GM23338 (cell line): ENCODE data around the gene RIOK1. TPM values are rescaled to one million over a fixed set of nuclear protein-coding genes. Genes with fewer than 3 reads are reported as not detected.

Source experiments
- ATAC-seq: fragments of 200-7000 bp; cut with Tn5 transposase; 3 replicates; pipeline ENCODE4 v1.9.1; 2020
- DNase-seq: peaks from one replicate; pipeline ENCODE4 v3.0.0-alpha.2; 2015; ENCODE audit warnings: low spot score
- H2AFZ ChIP-seq: fragments of 200-600 bp; sonication (generic); 2 replicates; pipeline ENCODE4 v1.8.0; 2016; ENCODE audit warnings: antibody characterized with exemption, mild to moderate bottlenecking, moderate library complexity
- H3F3A ChIP-seq: fragments of 200-600 bp; sonication (generic); replicated peaks from 2 replicates; pipeline ENCODE4 v1.8.0; 2017; ENCODE audit warnings: antibody characterized with exemption, mixed run types, low read depth
- H3K27ac ChIP-seq: fragments of 200-600 bp; sonication (generic); 2 replicates; pipeline ENCODE4 v1.6.1; 2016; ENCODE audit warnings: low read depth
- H3K27me3 ChIP-seq: fragments of 200-600 bp; sonication (generic); 2 replicates; pipeline ENCODE4 v1.8.0; 2016; ENCODE audit warnings: mild to moderate bottlenecking, mixed run types, moderate library complexity; ENCODE audit not compliant: insufficient read depth
- H3K36me3 ChIP-seq: fragments of 200-600 bp; sonication (generic); 2 replicates; pipeline ENCODE4 v1.8.0; 2016; ENCODE audit warnings: mild to moderate bottlenecking; ENCODE audit not compliant: insufficient read depth
- H3K4me1 ChIP-seq: fragments of 200-600 bp; sonication (generic); 2 replicates; pipeline ENCODE4 v1.8.0; 2016; ENCODE audit warnings: mild to moderate bottlenecking, moderate library complexity; ENCODE audit not compliant: insufficient read depth
- H3K4me2 ChIP-seq: fragments of 200-600 bp; sonication (generic); 2 replicates; pipeline ENCODE4 v1.7.1; 2017; ENCODE audit warnings: mixed run types
- H3K4me3 ChIP-seq: fragments of 200-600 bp; sonication (generic); 2 replicates; pipeline ENCODE4 v1.6.1; 2016; ENCODE audit warnings: mixed run types
- H3K79me2 ChIP-seq: fragments of 200-600 bp; sonication (generic); replicated peaks from 2 replicates; pipeline ENCODE4 v1.8.0; 2017; ENCODE audit warnings: mild to moderate bottlenecking; ENCODE audit not compliant: insufficient read depth
- H3K9me2 ChIP-seq: fragments of 200-600 bp; sonication (generic); 2 replicates; pipeline ENCODE4 v1.8.0; 2017; ENCODE audit not compliant: insufficient read depth
- H4K20me1 ChIP-seq: fragments of 200-600 bp; sonication (generic); replicated peaks from 2 replicates; pipeline ENCODE4 v1.8.0; 2017; ENCODE audit warnings: mild to moderate bottlenecking; ENCODE audit not compliant: insufficient read depth
- H3K27ac Mint-ChIP-seq: 2 replicates; pipeline ENCODE4 v1.8.0; 2020; ENCODE audit warnings: inconsistent platforms, mild to moderate bottlenecking, moderate library complexity, mixed read lengths
- H3K27me3 Mint-ChIP-seq: 3 replicates; pipeline ENCODE4 v1.8.0; 2022; ENCODE audit warnings: low read depth, mild to moderate bottlenecking, moderate library complexity, mixed read lengths, inconsistent platforms; ENCODE audit not compliant: insufficient read depth, poor library complexity
- H3K36me3 Mint-ChIP-seq: 3 replicates; pipeline ENCODE4 v1.8.0; 2021; ENCODE audit warnings: low read depth, mild to moderate bottlenecking, inconsistent platforms, moderate library complexity, mixed read lengths
- H3K4me1 Mint-ChIP-seq: 3 replicates; pipeline ENCODE4 v1.8.0; 2020; ENCODE audit warnings: mild to moderate bottlenecking, inconsistent platforms, mixed read lengths
- H3K4me3 Mint-ChIP-seq: 3 replicates; pipeline ENCODE4 v1.8.0; 2021; ENCODE audit warnings: moderate library complexity, mild to moderate bottlenecking, inconsistent platforms, mixed read lengths
- H3K9me3 Mint-ChIP-seq: 3 replicates; pipeline ENCODE4 v1.8.0; 2020; ENCODE audit warnings: moderate library complexity, mild to moderate bottlenecking, inconsistent platforms, mixed read lengths
- CREB1 ChIP-seq: fragments of 250-450 bp; sonication (Bioruptor Pico); IDR thresholded peaks from 2 replicates; pipeline ENCODE4 v1.5.0; 2020; ENCODE audit warnings: low read depth, mild to moderate bottlenecking, moderate library complexity
- ETS1 ChIP-seq: IDR thresholded peaks from 2 replicates; pipeline ENCODE4 v1.6.1; 2016; ENCODE audit warnings: antibody characterized with exemption
- EZH2 ChIP-seq: fragments of 200-600 bp; sonication (generic); IDR thresholded peaks from one replicate; pipeline ENCODE4 v1.8.0; 2017; ENCODE audit warnings: antibody characterized with exemption, mild to moderate bottlenecking, low read depth; ENCODE audit not compliant: unreplicated experiment
- EZH2phosphoT487 ChIP-seq: fragments of 200-600 bp; sonication (generic); IDR thresholded peaks from one replicate; pipeline ENCODE4 v1.8.1; 2018; ENCODE audit warnings: antibody characterized with exemption; ENCODE audit not compliant: unreplicated experiment
- NANOG ChIP-seq: IDR thresholded peaks from 2 replicates; pipeline ENCODE4 v1.6.1; 2016; ENCODE audit warnings: antibody characterized with exemption, borderline replicate concordance
- POLR2AphosphoS5 ChIP-seq: IDR thresholded peaks from 2 replicates; pipeline ENCODE4 v1.6.1; 2016; ENCODE audit warnings: antibody characterized with exemption, low read depth
- STAT1 ChIP-seq: IDR thresholded peaks from one replicate; pipeline ENCODE4 v1.6.1; 2016; ENCODE audit warnings: antibody characterized with exemption; ENCODE audit not compliant: unreplicated experiment
- ZNF114 ChIP-seq: fragments of 250-450 bp; sonication (Bioruptor Pico); IDR thresholded peaks from 2 replicates; pipeline ENCODE4 v1.5.0; 2020; ENCODE audit warnings: mild to moderate bottlenecking, moderate library complexity
- ZNF462 ChIP-seq: fragments of 250-450 bp; sonication (Bioruptor Pico); IDR thresholded peaks from 2 replicates; pipeline ENCODE4 v1.5.0; 2020; ENCODE audit warnings: mild to moderate bottlenecking, moderate library complexity
- polyA plus RNA-seq: library from polyadenylated mRNA; unstranded; fragments of >200 nt; fragmentation: Nextera tagmentation; extraction: Ambion mirVana; gene quantifications from 2 replicates; pipeline ENCODE4 v1.2.1, GENCODE V29; 2016
- total RNA-seq: library from RNA; depleted of rRNA; stranded (reverse); fragments of >200 nt; shearing (Covaris generic); gene quantifications from 2 replicates; pipeline ENCODE4 v1.2.3, GENCODE V29; 2014
- TF ChIP-seq, protein P1 (sequence below), 2 experiments: fragments of 200-600 bp in 1 of 2; sonication (generic) in 1 of 2; conservative IDR thresholded peaks; 2 replicates each; pipeline versions ENCODE4 v1.5.1 to v1.6.1; 2016 to 2017; ENCODE audit warnings: antibody characterized with exemption in 2 of 2, low read depth in 2 of 2, mild to moderate bottlenecking in 2 of 2, moderate library complexity in 1 of 2

Gene RIOK1
- total and polyA plus RNA-seq, 2 experiments from 2014 or later, result 15.5 to 34.3 TPM

DNA sequence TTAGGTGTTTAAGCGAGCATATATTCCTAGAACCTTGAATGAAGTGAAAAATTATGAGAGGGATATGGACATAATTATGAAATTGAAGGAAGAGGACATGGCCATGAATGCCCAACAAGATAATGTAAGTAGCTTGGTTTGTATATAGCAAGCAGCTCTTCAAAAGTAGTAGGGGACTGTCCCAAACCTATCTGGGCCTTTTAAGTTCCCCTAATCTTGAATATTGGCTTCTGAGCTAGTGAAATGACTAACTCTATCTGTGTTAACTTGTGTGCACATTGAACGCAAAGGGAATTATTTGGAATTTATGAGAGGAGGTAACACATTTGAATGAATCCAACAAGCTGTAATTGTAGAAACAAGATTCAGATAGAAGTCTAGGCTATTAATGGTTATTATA, 21.7 kb downstream of the RIOK1 start:
- H3K79me2 ChIP-seq, result no peaks in the 10 kb centered on the region
- ATAC-seq (no peak), DNase-seq (no peak)
- peaks cover 3% of the 10 kb centered on the region for H4K20me1 ChIP-seq
- no peak overlapping the region for H3K4me3 Mint-ChIP-seq
- H3K36me3 ChIP-seq, result peaks cover 62% of the 10 kb centered on the region
- no peaks in the 10 kb centered on the region for H3K4me1 Mint-ChIP-seq
- no peaks in the 10 kb centered on the region for H3K4me1 ChIP-seq
- H3K4me2 ChIP-seq, result no peak overlapping the region
- no peak overlapping the region for H3K27ac Mint-ChIP-seq
- TF ChIP-seq STAT1 (no peak), CREB1 (CRISPR knock-in tag) (no peak), ZNF114 (CRISPR knock-in tag) (no peak), POLR2AphosphoS5 (no peak), NANOG (no peak), ETS1 (no peak), EZH2 (no peak), ZNF462 (CRISPR knock-in tag) (no peak), EZH2phosphoT487 (no peak)
- TF ChIP-seq, protein P1, sequence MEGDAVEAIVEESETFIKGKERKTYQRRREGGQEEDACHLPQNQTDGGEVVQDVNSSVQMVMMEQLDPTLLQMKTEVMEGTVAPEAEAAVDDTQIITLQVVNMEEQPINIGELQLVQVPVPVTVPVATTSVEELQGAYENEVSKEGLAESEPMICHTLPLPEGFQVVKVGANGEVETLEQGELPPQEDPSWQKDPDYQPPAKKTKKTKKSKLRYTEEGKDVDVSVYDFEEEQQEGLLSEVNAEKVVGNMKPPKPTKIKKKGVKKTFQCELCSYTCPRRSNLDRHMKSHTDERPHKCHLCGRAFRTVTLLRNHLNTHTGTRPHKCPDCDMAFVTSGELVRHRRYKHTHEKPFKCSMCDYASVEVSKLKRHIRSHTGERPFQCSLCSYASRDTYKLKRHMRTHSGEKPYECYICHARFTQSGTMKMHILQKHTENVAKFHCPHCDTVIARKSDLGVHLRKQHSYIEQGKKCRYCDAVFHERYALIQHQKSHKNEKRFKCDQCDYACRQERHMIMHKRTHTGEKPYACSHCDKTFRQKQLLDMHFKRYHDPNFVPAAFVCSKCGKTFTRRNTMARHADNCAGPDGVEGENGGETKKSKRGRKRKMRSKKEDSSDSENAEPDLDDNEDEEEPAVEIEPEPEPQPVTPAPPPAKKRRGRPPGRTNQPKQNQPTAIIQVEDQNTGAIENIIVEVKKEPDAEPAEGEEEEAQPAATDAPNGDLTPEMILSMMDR (conservative IDR thresholded peaks at IDR 0.05; ENCODE audit: low read depth in 2 of 2), result no peak
- H3K27me3 ChIP-seq, result no peaks in the 10 kb centered on the region
- H3K36me3 Mint-ChIP-seq, result peaks cover 73% of the 10 kb centered on the region
- no peaks in the 10 kb centered on the region for H3K27me3 Mint-ChIP-seq
- H3K4me3 ChIP-seq, result no peak overlapping the region
- H3K9me2 ChIP-seq, result no peaks in the 10 kb centered on the region
- no peak overlapping the region for H2AFZ ChIP-seq
- H3K27ac ChIP-seq, result no peak overlapping the region
- H3F3A ChIP-seq, result no peaks in the 10 kb centered on the region
- no peaks in the 10 kb centered on the region for H3K9me3 Mint-ChIP-seq
